ENCODE results near the gene FAM151A.
"Not testable (repeated sequence)": the region's sequence is repeated elsewhere in the genome, so short reads cannot be mapped to it uniquely, and the experiment has no call there.

Gene FAM151A

DNA sequence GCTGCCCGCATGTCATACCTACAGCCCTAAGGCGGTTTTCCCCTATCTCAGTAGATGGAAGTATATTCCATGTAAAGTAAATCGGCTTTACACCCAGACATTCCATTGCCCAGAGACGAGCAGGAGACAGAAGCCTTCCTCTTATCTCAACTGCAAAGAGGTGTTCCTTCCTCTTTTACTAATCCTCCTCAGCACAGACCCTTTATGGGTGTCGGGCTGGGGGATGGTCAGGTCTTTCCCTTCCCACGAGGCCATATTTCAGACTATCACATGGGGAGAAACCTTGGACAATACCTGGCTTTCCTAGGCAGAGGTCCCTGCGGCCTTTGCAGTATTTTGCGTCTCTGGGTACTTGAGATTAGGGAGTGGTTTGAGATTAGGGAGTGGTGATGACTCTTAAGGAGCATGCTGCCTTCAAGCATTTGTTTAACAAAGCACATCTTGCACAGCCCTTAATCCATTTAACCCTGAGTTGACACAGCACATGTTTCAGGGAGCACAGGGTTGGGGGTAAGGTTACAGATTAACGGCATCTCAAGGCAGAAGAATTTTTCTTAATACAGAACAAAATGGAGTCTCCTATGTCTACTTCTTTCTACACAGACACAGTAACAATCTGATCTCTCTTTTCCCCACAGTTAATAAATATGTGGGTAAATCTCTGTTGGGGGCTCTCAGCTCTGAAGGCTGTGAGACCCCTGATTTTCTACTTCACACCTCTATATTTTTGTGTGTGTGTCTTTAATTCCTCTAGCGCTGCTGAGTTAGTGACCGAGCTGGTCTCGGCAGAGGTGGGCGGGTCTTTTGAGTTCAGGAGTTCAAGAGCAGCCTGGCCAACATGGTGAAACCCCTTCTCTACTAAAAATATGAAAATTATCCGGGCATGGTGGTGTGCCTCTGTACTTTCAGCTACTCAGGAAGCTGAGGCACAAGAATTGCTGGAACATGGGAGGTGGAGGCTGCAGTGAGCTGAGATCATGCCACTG is 13.4 kb upstream of the FAM151A start:
- not testable (repeated sequence) for DNase-seq (ENCODE audit: low read depth)

DNA sequence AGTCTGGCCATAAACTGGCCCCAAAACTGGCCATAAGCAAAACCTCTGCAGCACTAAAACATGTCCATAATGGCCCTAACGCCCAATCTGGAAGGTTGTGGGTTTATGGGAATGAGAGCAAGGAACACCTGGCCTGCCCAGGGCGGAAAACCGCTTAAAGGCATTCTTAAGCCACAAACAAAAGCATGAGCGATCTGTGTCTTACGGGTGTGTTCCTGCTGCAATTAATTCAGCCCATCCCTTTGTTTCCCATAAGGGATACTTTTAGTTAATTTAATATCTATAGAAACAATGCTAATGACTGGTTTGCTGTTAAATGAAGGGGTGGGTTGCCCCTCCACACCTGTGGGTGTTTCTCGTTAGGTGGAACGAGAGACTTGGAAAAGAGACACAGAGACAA is 12.5 kb upstream of the FAM151A start:
- not testable (repeated sequence) for DNase-seq (ENCODE audit: low read depth)

- DNase-seq (ENCODE audit: low read depth): no peak
Observed at GRCh38 chr1:54627196-54627595, 3.9 kb upstream of the FAM151A start.

DNA sequence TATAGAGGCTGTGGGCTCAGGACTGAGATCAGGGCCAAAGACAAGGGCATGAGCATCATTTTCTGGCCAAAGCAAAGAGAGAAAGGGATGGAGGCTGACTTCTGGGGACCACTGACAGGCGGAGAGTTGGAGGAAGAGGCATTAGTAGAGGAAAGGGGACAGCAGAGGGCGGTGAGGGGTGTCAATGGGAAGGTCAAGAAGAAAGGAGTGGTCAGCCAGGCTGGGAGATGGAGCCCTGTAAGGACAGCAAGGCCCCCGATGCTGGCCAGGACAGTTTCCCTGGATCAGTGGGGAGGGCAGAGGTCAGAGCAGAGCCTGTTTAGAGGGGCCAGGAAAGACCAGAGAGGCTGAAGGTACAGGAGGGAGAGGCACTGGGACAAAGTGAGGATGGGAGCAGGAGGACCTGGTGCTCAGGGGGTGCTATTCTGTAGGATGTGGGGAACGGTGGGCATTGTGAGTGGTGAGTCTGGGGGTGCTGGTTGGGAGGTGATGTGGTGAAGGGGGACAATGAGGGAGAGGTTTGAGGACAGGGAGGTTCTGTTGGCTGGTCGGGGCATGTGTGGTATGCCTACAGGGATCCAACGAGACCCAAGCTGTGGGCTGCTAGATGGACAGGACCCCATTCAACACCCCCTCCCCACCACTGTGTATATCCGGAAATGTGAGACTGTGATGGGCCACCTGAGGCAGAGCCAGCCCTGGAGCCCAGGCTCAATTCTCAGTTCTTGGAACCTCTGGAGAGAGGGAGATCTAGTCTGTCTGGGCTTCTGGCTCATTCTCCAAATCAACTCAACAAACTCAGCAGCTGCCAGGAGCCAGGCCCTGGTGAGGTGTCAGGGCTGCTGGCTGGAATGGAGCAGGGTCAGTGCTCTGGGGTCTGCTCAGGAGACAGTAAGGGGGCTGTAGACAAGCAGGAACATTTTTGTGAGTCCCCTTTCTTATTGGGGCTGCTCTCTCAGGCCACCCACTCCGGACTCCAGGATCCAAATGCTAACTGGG is 1.4 kb upstream of the FAM151A start:
- DNase-seq (ENCODE audit: low read depth): no peak

DNA sequence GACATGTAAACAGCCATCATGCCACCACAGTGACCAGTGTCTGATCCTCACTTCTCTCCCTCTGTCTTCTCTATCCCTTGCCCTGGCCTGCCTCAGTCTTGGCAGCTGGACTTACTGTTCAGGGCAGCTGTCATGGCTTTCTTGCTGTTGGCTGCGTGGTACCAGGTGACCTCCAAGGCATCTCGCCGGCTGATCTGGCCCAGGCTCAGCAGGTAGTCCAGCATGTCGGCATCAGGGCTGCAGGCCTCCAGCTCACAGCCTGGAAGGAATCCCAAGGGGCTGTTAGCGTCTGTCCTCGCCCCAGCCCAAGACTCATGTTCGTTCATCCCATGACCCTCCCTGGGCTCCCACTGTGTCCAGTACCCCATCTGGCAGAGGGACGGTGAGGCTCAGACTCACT is 3.6 kb downstream of the FAM151A start:
- DNase-seq (ENCODE audit: low read depth): no peak

DNA sequence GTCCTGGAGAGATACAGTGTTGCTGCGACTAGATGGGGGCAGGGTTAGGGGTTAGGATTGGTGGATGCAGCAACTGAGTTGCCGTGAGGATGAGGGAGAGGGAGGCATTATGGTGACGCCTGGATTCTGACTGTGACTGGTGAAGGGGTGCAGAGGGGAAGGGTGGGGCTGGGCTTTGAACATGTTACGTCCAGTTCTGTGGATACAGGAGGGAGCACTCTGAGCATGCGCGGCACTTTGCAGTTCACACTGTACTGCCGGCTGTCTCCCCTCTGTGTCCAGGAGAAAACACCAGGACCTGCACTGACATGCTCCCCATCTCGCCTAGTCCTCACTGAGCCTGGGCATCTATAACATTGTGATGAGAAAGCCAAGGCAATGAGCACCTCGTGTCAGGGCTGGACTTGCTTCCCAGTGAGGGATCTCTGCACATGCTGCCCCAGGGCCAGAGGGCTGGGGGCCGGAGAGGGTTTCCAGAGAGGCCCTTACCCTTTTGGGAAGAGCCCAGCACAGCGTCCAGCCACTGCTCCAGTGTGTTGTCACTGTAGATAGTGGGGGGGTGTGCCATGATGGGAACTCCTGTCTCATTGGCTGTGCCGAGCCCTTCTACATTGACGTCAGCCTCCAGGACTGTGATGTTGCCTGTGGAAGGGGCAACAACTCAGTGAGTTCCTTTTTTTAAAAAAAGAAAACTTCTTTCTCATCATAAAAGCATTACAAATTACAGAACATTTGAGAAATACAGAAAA is 7.6 kb downstream of the FAM151A start:
- DNase-seq (ENCODE audit: low read depth): no peak

DNA sequence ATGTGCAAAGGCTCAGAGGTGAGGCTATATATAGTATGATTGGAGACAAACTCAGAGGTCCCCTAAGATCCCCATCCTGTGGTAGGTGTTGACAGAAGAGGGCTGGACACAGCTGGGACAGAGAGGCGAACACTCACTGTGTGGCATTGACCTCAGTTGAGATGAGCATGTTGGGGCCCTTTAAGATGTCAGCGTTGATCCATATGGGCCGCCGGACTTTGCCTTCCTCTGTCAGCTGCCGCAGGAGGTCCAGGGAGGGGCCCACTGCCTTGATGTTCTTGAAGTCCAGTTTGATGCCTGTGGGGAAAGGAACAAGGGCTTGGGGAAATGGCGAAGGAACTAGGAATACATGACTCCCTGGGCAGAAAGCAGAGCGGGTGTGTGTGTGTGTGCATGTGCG is 8.8 kb downstream of the FAM151A start:
- no peak for DNase-seq (ENCODE audit: low read depth)

DNA sequence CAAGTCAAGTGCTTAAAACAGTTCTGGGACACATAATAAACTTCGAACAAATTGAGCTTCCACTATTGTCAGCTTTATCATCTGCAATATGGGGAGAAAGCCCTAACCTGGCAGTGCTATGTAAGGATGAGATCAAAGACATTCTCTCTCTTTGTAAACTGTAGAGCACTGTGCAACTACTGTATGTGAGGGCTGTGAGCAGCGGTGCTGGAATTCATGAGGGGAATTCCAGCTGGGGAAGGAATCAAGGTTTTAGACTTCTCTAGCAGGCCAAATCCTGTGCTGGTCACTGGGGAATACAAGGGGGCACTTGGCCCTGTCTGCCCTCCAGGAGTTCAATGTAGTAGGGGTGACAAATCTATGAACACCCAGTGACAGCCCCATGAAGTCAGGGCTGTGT is 9.3 kb downstream of the FAM151A start:
- no peak for DNase-seq (ENCODE audit: low read depth)

DNA sequence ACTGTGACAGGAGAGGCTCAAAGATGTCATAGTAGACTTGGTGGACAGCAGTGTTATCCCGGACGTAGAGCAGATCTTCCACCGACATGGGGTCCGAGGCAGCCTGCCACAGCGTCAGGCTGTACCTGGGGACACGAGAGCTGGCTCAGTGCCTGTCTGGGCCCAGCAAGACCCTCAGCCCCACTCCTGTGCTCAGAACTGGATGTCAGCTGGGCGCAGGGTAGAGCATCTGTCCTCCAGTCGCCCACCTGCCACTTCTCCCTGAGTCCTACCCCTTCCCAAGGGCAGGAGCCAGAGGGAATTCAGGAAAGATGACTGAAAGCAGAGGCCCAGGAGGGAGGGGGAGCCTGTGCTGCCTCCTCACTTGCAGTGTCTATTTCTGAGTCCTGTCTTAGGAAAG is 11.7 kb downstream of the FAM151A start:
- DNase-seq (ENCODE audit: low read depth): no peak

- DNase-seq (ENCODE audit: low read depth): no peak
Observed at GRCh38 chr1:54610601-54611580, 12.4 kb downstream of the FAM151A start.

GRCh38 chr1:54610048-54610447 is 13.3 kb downstream of the FAM151A start:
- no peak for DNase-seq (ENCODE audit: low read depth)

- no peak for DNase-seq (ENCODE audit: low read depth)
Observed at GRCh38 chr1:54609301-54609921, 13.9 kb downstream of the FAM151A start.

DNA sequence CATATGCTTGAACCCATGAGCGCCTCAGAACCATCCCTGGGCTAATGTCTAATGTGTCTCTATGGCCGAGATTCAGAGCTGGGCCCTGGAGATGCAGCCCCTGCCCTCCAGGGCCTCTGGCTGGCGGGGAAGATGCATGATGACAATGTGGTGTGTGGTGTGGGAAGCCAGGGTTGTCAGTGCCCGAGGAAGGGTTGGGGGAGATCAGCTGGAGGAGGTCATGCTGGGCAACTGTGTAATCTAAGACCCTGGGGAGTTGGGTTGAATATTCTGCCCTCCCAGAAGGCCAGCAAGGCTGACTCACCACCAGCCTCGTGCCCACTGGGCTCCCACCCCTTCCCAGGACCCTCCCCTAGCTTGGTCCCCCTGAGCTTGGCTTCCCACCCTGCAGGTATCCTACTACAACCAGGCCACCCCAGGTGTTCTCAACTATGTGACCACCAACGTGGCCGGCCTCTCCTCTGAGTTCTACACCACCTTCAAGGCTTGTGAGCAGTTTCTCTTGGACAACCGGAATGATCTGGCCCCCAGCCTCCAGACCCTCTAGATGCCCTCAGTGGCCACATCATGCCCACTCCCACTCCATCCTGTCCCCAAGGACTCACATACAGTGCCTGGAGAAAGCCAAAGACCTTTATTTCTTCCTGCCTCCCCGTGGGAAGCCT is 14.6 kb downstream of the FAM151A start:
- DNase-seq (ENCODE audit: low read depth): no peak

- no peak for DNase-seq (ENCODE audit: low read depth)
Observed at GRCh38 chr1:54607821-54608565, 15.3 kb downstream of the FAM151A start.

DNA sequence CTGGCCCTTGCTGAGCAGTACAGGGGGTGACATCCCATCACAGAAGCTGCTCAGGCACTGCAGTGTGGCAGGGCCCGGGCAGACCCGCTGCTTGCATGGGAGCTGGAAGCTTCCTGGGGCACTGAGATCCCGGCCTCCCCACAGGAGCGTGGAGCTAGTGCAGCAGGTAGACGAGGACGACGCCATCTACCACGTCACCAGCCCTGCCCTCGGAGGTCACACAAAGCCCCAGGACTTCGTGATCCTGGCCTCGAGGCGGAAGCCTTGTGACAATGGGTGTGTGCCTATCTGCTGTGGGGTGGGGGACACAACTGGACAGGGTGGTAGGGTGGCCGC is 16.4 kb downstream of the FAM151A start:
- DNase-seq (ENCODE audit: low read depth): no peak

DNA sequence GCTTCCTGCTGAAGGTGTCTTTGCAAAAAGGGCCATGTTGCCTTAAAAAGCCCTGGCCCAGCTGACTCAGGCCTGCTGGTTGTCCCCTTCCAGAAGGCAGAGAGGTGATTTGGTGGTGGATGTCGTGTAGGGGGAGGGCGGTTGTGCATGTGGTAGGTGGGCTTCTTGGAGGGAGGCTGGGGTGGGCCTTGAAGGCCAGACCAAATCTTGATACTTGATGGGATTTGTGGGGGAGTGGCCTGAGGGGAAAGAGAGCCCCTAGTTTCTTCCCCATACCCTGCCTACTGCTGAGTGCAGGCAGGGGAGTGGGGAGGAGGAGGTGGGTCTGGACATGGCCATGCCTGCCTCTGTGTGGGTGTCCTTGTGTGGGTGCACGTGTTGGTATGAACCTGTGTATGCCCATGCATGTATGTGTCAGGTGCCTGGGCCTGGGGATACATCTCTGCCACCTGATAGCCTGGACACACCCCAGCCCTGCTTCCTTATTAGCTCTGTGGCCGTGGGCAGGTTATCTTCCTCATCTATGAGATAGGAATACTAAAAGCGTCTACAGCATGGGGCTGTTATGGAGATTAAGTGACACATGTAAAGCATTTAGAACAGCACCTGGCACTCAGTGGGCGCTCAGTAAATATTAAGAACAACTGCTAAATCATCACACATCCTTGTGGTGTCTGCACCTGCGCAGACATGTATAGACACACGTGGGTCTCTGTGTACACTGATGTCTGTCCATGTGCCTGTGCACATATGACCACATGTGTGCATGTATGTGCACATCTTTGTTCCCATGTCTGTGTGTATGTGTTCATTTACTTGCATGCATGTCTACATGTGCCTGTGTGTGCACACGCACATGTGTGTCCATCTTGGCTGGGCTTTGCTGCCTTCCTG is 17.0 kb downstream of the FAM151A start:
- DNase-seq (ENCODE audit: low read depth): no peak

DNA sequence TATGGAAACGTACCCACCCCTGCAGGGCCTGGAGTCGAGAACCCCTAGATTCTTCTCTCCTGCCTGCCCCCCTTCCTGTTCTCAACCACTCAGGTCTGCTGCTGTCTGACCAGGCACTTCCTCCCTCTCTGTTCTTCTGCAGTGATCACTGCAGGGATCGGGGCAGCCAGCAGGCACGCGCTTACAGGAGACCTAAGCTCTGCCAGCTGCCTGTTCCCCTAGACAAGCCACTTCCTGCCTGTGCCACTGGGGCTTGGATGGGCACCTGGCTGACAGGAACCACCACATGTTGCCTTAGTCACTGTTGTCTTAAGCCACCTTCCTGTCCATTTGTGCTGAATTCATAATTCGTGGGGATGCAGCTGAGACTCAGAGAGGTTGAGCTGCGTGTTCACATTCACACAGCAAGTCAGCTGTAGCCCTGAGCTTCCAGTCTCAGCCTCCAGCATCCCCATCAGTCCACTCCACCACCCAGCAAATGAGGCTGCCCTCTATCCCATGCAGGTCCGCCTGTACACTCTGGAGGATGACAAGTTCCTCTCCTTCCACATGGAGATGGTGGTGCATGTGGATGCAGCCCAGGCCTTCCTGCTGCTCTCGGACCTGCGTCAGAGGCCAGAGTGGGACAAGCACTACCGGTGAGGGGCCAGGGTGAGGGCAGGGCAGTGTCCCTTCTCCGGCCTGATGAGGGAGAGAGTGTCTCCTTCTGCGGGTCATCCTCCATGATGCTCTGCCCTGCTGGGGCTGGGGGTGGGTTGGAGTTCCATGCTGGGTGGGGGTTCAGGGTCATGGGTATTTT is 18.6 kb downstream of the FAM151A start:
- no peak for DNase-seq (ENCODE audit: low read depth)
